ENCODE results near the gene HOXA4. TPM values are rescaled to one million over a fixed set of nuclear protein-coding genes. Genes with fewer than 3 reads are reported as not detected.

The HOXA4 gene
- total and polyA plus RNA-seq, 2 donors (not counting 1 experiment from before 2014, with no cell fraction given) = 0.33 to 3.6 TPM

DNA sequence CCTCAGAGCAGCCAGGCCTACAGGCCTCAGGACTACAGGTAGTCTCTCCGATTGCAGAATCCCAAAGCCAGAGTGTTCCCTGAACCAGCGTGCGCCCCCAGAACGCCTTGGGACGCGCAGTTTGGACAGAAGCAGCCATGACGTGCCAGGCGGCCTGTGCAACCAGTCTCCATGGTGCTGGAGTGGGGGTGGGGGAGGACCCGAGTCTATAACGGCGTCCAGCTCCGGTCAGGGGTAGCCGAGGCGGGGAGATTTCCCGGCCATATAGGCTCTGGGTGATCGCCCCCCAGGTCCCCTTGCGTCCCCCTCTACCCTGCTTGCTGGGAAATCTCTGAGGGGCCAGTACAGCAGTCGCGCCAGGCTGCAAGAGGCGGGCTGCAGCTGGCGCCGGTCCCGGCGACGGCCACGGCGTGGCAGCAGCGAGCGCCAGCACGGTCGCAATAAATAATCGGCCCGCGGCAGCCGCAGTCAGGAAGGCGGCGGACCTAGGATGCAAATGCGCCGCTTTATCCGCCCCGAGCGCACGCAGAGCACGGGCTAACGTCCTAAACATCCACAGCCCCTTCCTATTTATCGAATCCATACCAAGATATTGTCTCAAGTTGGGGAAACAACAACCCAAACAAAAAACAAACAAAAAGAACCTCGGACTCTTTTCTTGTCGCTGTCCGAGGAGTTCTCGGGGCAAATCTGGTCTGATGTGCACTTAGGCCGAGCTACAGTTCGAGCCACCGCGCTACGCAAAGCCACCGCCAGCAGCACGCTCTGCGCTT, 20.2 kb upstream of the HOXA4 start:
- TF ChIP-seq, protein P1, sequence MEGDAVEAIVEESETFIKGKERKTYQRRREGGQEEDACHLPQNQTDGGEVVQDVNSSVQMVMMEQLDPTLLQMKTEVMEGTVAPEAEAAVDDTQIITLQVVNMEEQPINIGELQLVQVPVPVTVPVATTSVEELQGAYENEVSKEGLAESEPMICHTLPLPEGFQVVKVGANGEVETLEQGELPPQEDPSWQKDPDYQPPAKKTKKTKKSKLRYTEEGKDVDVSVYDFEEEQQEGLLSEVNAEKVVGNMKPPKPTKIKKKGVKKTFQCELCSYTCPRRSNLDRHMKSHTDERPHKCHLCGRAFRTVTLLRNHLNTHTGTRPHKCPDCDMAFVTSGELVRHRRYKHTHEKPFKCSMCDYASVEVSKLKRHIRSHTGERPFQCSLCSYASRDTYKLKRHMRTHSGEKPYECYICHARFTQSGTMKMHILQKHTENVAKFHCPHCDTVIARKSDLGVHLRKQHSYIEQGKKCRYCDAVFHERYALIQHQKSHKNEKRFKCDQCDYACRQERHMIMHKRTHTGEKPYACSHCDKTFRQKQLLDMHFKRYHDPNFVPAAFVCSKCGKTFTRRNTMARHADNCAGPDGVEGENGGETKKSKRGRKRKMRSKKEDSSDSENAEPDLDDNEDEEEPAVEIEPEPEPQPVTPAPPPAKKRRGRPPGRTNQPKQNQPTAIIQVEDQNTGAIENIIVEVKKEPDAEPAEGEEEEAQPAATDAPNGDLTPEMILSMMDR (conservative IDR thresholded peaks at IDR 0.05 in 1 of 2, IDR thresholded peaks at IDR 0.05 in 1 of 2; ENCODE audit: low read depth in 1 of 2, low read length in 2 of 2) = peak; percentile 63 to 64
- no peak for TF ChIP-seq EZH2 (IDR thresholded peaks at IDR 0.05; ENCODE audit: low read length, missing control alignments)
- peak overlapping the region; percentile 42 to 61 (median 49) for H3K4me3 ChIP-seq (replicated peaks in 1 of 4; ENCODE audit: control extremely low read depth in 1 of 4, insufficient read depth in 1 of 4, low read depth in 3 of 4, low read length in 4 of 4)
- peaks cover 57% of the 10 kb centered on the region for H3K79me2 ChIP-seq (ENCODE audit: control insufficient read depth, insufficient read depth, low read length)
- no peaks in the 10 kb centered on the region for H4K20me1 ChIP-seq (ENCODE audit: control insufficient read depth, extremely low read depth, insufficient read depth, low read length)
- peak overlapping the region; percentile 55 for H2AFZ ChIP-seq (ENCODE audit: low read length)
- H3K4me1 ChIP-seq (ENCODE audit: control insufficient read depth, extremely low read depth, insufficient read depth, low read length) = peaks cover 25% of the 10 kb centered on the region
- peak overlapping the region; percentile 81 for H3K27ac ChIP-seq (ENCODE audit: insufficient read depth, low read length)
- no peaks in the 10 kb centered on the region for H3K9me3 ChIP-seq (ENCODE audit: control insufficient read depth, insufficient read depth, low read depth, low read length)
- peak; percentile 47 to 87 for DNase-seq (ENCODE audit: low read depth in 2 of 2)
- H3K36me3 ChIP-seq (ENCODE audit: control insufficient read depth, insufficient read depth, low read length) = no peaks in the 10 kb centered on the region
- H3K9ac ChIP-seq (ENCODE audit: insufficient read depth, low read length) = peak overlapping the region; percentile 64
- no peaks in the 10 kb centered on the region for H3K27me3 ChIP-seq (ENCODE audit: control insufficient read depth, insufficient read depth, low read length)
- H3K4me2 ChIP-seq (ENCODE audit: extremely low read depth, insufficient read depth, low read length) = peak overlapping the region; percentile 90

DNA sequence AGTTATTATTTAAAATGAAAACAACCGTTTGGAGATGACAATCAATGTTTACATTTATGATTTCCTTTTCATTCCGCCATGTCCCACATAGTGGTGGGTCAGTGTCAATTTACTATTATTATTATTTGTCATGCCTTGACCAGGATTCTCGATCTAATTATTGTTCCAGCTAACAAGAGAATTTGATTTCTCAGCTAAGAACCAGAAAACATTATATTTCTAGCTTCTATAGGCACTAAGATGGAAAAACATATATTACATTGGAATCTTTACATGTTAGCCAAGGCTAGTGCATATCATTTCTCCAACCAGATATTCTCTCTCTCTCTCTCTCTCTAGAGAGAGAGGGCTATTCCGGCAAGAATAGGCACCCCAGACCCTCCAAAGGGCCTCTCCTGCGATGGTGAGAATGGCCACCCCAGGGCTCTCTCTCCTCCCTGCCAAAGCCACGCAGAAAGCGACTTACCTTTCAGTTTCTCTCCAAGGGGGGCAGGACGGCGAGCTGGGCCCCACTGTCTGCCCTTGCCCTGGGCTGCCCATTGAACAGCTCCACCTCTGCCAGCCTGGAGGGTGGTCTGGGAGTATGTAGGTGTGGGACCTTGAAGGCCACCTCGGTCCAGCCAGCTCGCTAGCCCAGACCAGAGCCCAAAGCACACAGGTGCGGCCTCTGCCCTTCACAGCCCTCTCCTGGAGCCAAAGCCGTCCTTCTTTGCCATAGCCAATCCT, 19.4 kb upstream of the HOXA4 start:
- no peaks in the 10 kb centered on the region for H3K27me3 ChIP-seq (ENCODE audit: control insufficient read depth, insufficient read depth, low read length)
- H2AFZ ChIP-seq (ENCODE audit: low read length) = peak overlapping the region; percentile 28
- H3K9ac ChIP-seq (ENCODE audit: insufficient read depth, low read length) = peak overlapping the region; percentile 64
- H3K9me3 ChIP-seq (ENCODE audit: control insufficient read depth, insufficient read depth, low read depth, low read length) = no peaks in the 10 kb centered on the region
- H3K36me3 ChIP-seq (ENCODE audit: control insufficient read depth, insufficient read depth, low read length) = no peaks in the 10 kb centered on the region
- peak overlapping the region; percentile 81 for H3K27ac ChIP-seq (ENCODE audit: insufficient read depth, low read length)
- H3K4me2 ChIP-seq (ENCODE audit: extremely low read depth, insufficient read depth, low read length) = peak overlapping the region; percentile 90
- H3K79me2 ChIP-seq (ENCODE audit: control insufficient read depth, insufficient read depth, low read length) = peaks cover 65% of the 10 kb centered on the region
- no peaks in the 10 kb centered on the region for H4K20me1 ChIP-seq (ENCODE audit: control insufficient read depth, extremely low read depth, insufficient read depth, low read length)
- DNase-seq (ENCODE audit: low read depth in 2 of 2) = no peak
- peak overlapping the region; percentile 42 to 61 (median 49) for H3K4me3 ChIP-seq (replicated peaks in 1 of 4; ENCODE audit: control extremely low read depth in 1 of 4, insufficient read depth in 1 of 4, low read depth in 3 of 4, low read length in 4 of 4)
- TF ChIP-seq, protein P1 (conservative IDR thresholded peaks at IDR 0.05 in 1 of 2, IDR thresholded peaks at IDR 0.05 in 1 of 2; ENCODE audit: low read depth in 1 of 2, low read length in 2 of 2) = no peak
- no peak for TF ChIP-seq EZH2 (IDR thresholded peaks at IDR 0.05; ENCODE audit: low read length, missing control alignments)
- H3K4me1 ChIP-seq (ENCODE audit: control insufficient read depth, extremely low read depth, insufficient read depth, low read length) = peaks cover 22% of the 10 kb centered on the region

Data from fibroblast of lung (primary cell).